Ovary (tissue), 3 donors: ENCODE measurements around the gene GINS3.

Source experiments
- EP300 ChIP-seq: sonication (generic); formaldehyde crosslinking; IDR thresholded peaks from one replicate; pipeline ENCODE4 v1.6.1; 2017; ENCODE audit warnings: antibody characterized with exemption
- POLR2A ChIP-seq: fragments of 450-650 bp; IDR thresholded peaks from one replicate; pipeline ENCODE4 v1.6.1; 2017; ENCODE audit warnings: antibody characterized with exemption, mild to moderate bottlenecking, moderate library complexity
- TF ChIP-seq, protein P1 (sequence below), 3 donors: fragments of 450-650 bp in 2 of 3; fragments of 200-600 bp in 1 of 3; IDR thresholded peaks; one replicate each; pipeline versions ENCODE4 v1.5.1 to v1.8.0; 2016 to 2022; ENCODE audit warnings: antibody characterized with exemption in 3 of 3, mild to moderate bottlenecking in 1 of 3
- donor health status: DM: no; HTN: no; CAD: no.

DNA sequence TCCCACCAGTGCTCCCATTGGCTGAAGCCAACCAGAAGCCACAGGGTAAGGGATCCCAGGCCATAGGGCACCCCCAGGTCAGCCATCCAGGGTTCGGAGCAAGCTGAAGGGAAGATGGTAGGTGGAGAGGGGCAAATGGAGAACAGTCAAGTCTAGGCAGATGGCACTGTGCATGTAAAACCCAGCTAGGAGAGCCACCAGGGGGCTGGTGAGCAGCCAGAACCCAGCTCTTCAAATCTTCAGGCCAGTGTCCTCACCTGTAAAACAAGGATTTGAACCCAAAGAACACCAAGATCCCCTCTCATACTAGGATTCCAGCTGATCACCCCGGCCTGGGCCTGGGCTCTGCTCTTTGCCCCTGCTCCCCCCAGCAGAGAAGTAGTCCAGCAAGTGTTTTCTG lies 43.5 kb downstream of the GINS3 start:
- TF ChIP-seq, protein P1, sequence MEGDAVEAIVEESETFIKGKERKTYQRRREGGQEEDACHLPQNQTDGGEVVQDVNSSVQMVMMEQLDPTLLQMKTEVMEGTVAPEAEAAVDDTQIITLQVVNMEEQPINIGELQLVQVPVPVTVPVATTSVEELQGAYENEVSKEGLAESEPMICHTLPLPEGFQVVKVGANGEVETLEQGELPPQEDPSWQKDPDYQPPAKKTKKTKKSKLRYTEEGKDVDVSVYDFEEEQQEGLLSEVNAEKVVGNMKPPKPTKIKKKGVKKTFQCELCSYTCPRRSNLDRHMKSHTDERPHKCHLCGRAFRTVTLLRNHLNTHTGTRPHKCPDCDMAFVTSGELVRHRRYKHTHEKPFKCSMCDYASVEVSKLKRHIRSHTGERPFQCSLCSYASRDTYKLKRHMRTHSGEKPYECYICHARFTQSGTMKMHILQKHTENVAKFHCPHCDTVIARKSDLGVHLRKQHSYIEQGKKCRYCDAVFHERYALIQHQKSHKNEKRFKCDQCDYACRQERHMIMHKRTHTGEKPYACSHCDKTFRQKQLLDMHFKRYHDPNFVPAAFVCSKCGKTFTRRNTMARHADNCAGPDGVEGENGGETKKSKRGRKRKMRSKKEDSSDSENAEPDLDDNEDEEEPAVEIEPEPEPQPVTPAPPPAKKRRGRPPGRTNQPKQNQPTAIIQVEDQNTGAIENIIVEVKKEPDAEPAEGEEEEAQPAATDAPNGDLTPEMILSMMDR (IDR thresholded peaks at IDR 0.05) = no peak
- no peak for TF ChIP-seq POLR2A
- TF ChIP-seq EP300 = no peak
